SK-N-SH treated with all-trans-retinoic acid at 6 μM for 48 hours (cell line): ENCODE data around the gene TEX11.

Experiments
- ATAC-seq: fragments of 200-7000 bp; cut with Tn5 transposase; 3 replicates; pipeline ENCODE4 v1.9.1; 2020; ENCODE audit warnings: mild to moderate bottlenecking, moderate library complexity
- ARNTL ChIP-seq: fragments of 450-650 bp; formaldehyde crosslinking; IDR thresholded peaks from 2 replicates; pipeline ENCODE4 v1.5.0; 2020; ENCODE audit warnings: low read depth, mild to moderate bottlenecking, moderate library complexity, borderline replicate concordance
- BACH2 ChIP-seq: fragments of 250-450 bp; sonication (Bioruptor Pico); IDR thresholded peaks from 2 replicates; pipeline ENCODE4 v1.9.0; 2021; ENCODE audit warnings: mild to moderate bottlenecking, borderline replicate concordance
- CSDC2 ChIP-seq: fragments of 250-450 bp; sonication (Bioruptor Pico); IDR thresholded peaks from 2 replicates; pipeline ENCODE4 v1.5.0; 2020; ENCODE audit warnings: mild to moderate bottlenecking, moderate library complexity
- GLIS3 ChIP-seq: fragments of 250-450 bp; sonication (Bioruptor Pico); IDR thresholded peaks from 2 replicates; pipeline ENCODE4 v1.5.0; 2020; ENCODE audit warnings: mild to moderate bottlenecking, moderate library complexity
- ISL1 ChIP-seq: fragments of 250-450 bp; sonication (Bioruptor Pico); IDR thresholded peaks from 2 replicates; pipeline ENCODE4 v2.1.2; 2022; ENCODE audit warnings: mild to moderate bottlenecking, moderate library complexity
- OSR1 ChIP-seq: fragments of 250-450 bp; sonication (Bioruptor Pico); IDR thresholded peaks from 2 replicates; pipeline ENCODE4 v1.8.0; 2022; ENCODE audit warnings: moderate library complexity, mild to moderate bottlenecking, inconsistent platforms
- PPARA ChIP-seq: fragments of 250-450 bp; sonication (Bioruptor Pico); IDR thresholded peaks from 2 replicates; pipeline ENCODE4 v1.5.0; 2020; ENCODE audit warnings: mild to moderate bottlenecking, borderline replicate concordance
- RARB ChIP-seq: fragments of 250-450 bp; sonication (Bioruptor Pico); IDR thresholded peaks from 2 replicates; pipeline ENCODE4 v1.8.0; 2021; ENCODE audit warnings: mild to moderate bottlenecking, moderate library complexity
- SNAI2 ChIP-seq: fragments of 250-450 bp; sonication (Bioruptor Pico); IDR thresholded peaks from 2 replicates; pipeline ENCODE4 v1.5.0; 2020; ENCODE audit warnings: mild to moderate bottlenecking, moderate library complexity
- TCF4 ChIP-seq: fragments of 250-450 bp; sonication (Bioruptor Pico); IDR thresholded peaks from 2 replicates; pipeline ENCODE4 v1.8.0; 2021; ENCODE audit warnings: mild to moderate bottlenecking, moderate library complexity, borderline replicate concordance
- TOX ChIP-seq: fragments of 250-450 bp; sonication (Bioruptor Pico); IDR thresholded peaks from 2 replicates; pipeline ENCODE4 v1.8.0; 2021; ENCODE audit warnings: mild to moderate bottlenecking, moderate library complexity, borderline replicate concordance
- ZC3H10 ChIP-seq: fragments of 250-450 bp; sonication (Bioruptor Pico); IDR thresholded peaks from 2 replicates; pipeline ENCODE4 v1.5.1; 2021; ENCODE audit warnings: mild to moderate bottlenecking, moderate library complexity
- ZFP3 ChIP-seq: fragments of 250-450 bp; sonication (Bioruptor Pico); IDR thresholded peaks from 2 replicates; pipeline ENCODE4 v1.5.0; 2020; ENCODE audit warnings: mild to moderate bottlenecking, moderate library complexity
- ZFP30 ChIP-seq: fragments of 450-650 bp; formaldehyde crosslinking; IDR thresholded peaks from 2 replicates; pipeline ENCODE4 v1.5.0; 2022; ENCODE audit warnings: mild to moderate bottlenecking, moderate library complexity
- ZNF565 ChIP-seq: fragments of 450-650 bp; formaldehyde crosslinking; conservative IDR thresholded peaks from 2 replicates; pipeline ENCODE4 v1.5.0; 2020; ENCODE audit warnings: low read depth, mild to moderate bottlenecking, moderate library complexity
- ZNF70 ChIP-seq: fragments of 450-650 bp; formaldehyde crosslinking; IDR thresholded peaks from 2 replicates; pipeline ENCODE4 v1.5.0; 2020; ENCODE audit warnings: mild to moderate bottlenecking, moderate library complexity
- TF ChIP-seq, protein P1 (sequence below): fragments of 250-450 bp; sonication (Bioruptor Pico); IDR thresholded peaks from 2 replicates; pipeline ENCODE4 v1.8.0; 2020; ENCODE audit warnings: mild to moderate bottlenecking, moderate library complexity, borderline replicate concordance
- TF ChIP-seq, protein P2 (sequence below): fragments of 250-450 bp; sonication (Bioruptor Pico); IDR thresholded peaks from 2 replicates; pipeline ENCODE4 v1.5.0; 2020; ENCODE audit warnings: mild to moderate bottlenecking, moderate library complexity
- TF ChIP-seq, protein P3 (sequence below): fragments of 250-450 bp; sonication (Bioruptor Pico); IDR thresholded peaks from 2 replicates; pipeline ENCODE4 v1.8.0; 2021; ENCODE audit warnings: low read depth, mild to moderate bottlenecking, moderate library complexity, borderline replicate concordance
- TF ChIP-seq, protein P4 (sequence below): fragments of 250-450 bp; sonication (Bioruptor Pico); IDR thresholded peaks from 2 replicates; pipeline ENCODE4 v1.5.1; 2021; ENCODE audit warnings: mild to moderate bottlenecking, moderate library complexity

The TEX11 gene

DNA sequence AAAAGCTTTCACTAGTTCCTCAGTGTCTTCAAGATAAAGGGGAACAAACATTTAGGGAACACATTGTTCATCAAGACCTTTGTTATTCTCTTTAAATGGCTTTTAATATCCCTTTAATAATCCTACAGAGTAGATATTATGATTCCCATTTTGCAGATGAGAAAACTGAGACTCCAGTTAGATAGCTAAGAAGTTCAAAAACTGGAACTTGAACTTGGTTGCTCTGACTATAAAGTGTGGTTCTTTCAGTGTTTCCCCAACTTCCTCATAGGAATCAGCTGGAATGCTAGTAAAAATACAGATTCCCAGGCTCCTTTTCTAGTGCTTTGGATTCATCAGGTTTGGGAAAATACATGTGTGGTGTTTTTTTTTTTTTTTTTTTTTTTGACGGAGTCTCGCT is 426.2 kb downstream of the TEX11 start:
- ATAC-seq: no peak
- TF ChIP-seq, protein P1, sequence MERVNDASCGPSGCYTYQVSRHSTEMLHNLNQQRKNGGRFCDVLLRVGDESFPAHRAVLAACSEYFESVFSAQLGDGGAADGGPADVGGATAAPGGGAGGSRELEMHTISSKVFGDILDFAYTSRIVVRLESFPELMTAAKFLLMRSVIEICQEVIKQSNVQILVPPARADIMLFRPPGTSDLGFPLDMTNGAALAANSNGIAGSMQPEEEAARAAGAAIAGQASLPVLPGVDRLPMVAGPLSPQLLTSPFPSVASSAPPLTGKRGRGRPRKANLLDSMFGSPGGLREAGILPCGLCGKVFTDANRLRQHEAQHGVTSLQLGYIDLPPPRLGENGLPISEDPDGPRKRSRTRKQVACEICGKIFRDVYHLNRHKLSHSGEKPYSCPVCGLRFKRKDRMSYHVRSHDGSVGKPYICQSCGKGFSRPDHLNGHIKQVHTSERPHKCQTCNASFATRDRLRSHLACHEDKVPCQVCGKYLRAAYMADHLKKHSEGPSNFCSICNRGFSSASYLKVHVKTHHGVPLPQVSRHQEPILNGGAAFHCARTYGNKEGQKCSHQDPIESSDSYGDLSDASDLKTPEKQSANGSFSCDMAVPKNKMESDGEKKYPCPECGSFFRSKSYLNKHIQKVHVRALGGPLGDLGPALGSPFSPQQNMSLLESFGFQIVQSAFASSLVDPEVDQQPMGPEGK: no peak
- TF ChIP-seq OSR1 (CRISPR knock-in tag) (no peak), ZFP3 (CRISPR knock-in tag) (no peak), TCF4 (CRISPR knock-in tag) (no peak), ISL1 (CRISPR knock-in tag) (no peak), SNAI2 (no peak), BACH2 (CRISPR knock-in tag) (no peak), TOX (CRISPR knock-in tag) (no peak)

DNA sequence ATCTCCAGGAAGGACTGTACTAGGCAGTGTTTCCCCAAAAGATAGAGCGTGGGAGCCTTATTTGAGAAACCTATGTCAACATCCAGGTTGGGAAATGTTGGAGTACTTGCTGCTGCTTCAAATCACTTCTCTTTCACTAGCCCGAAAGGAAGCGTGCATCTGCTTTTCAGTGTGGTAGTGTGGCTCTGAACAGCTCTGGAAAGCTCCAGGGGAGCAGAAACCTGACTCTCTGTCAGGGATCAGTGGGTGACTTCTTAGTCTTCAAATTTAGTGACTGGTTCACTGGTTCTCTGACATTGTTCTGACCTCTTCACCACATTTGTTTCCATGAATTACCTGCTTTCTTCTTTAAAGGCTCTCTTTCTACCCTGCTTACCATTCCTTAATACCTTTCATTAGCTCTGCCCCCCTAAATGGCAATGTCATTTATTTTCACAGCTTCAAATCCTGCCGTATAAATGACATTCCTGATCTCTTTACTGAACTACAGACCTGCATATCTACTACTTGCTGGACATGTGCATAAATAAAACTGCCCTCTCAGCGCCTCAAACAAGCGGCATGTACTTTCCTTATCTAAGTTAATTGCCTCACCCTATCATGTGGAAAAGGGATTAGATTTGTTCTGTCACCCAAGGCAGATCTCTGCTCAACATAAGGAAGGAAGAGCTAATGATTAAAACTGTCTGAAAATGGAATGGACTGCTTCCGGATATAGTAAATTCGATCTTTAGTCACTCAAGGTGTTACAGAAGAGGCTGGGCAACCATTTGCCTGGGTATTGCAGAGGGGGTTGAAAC is 426.8 kb downstream of the TEX11 start:
- ATAC-seq: no peak
- TF ChIP-seq PPARA (CRISPR knock-in tag) (no peak), ARNTL (CRISPR knock-in tag) (no peak), ZNF565 (no peak), GLIS3 (CRISPR knock-in tag) (no peak), RARB (CRISPR knock-in tag) (no peak), ZFP3 (CRISPR knock-in tag) (no peak), SNAI2 (no peak), OSR1 (CRISPR knock-in tag) (no peak), TCF4 (CRISPR knock-in tag) (no peak), ZC3H10 (CRISPR knock-in tag) (no peak), ISL1 (CRISPR knock-in tag) (no peak), ZFP30 (no peak), TOX (CRISPR knock-in tag) (no peak)
- TF ChIP-seq, protein P1: no peak
- TF ChIP-seq, protein P2, sequence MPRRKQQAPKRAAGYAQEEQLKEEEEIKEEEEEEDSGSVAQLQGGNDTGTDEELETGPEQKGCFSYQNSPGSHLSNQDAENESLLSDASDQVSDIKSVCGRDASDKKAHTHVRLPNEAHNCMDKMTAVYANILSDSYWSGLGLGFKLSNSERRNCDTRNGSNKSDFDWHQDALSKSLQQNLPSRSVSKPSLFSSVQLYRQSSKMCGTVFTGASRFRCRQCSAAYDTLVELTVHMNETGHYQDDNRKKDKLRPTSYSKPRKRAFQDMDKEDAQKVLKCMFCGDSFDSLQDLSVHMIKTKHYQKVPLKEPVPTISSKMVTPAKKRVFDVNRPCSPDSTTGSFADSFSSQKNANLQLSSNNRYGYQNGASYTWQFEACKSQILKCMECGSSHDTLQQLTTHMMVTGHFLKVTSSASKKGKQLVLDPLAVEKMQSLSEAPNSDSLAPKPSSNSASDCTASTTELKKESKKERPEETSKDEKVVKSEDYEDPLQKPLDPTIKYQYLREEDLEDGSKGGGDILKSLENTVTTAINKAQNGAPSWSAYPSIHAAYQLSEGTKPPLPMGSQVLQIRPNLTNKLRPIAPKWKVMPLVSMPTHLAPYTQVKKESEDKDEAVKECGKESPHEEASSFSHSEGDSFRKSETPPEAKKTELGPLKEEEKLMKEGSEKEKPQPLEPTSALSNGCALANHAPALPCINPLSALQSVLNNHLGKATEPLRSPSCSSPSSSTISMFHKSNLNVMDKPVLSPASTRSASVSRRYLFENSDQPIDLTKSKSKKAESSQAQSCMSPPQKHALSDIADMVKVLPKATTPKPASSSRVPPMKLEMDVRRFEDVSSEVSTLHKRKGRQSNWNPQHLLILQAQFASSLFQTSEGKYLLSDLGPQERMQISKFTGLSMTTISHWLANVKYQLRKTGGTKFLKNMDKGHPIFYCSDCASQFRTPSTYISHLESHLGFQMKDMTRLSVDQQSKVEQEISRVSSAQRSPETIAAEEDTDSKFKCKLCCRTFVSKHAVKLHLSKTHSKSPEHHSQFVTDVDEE: no peak
- TF ChIP-seq, protein P3, sequence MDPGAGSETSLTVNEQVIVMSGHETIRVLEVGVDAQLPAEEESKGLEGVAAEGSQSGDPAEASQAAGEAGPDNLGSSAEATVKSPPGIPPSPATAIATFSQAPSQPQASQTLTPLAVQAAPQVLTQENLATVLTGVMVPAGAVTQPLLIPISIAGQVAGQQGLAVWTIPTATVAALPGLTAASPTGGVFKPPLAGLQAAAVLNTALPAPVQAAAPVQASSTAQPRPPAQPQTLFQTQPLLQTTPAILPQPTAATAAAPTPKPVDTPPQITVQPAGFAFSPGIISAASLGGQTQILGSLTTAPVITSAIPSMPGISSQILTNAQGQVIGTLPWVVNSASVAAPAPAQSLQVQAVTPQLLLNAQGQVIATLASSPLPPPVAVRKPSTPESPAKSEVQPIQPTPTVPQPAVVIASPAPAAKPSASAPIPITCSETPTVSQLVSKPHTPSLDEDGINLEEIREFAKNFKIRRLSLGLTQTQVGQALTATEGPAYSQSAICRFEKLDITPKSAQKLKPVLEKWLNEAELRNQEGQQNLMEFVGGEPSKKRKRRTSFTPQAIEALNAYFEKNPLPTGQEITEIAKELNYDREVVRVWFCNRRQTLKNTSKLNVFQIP (CRISPR knock-in tag): no peak
- TF ChIP-seq, protein P4, sequence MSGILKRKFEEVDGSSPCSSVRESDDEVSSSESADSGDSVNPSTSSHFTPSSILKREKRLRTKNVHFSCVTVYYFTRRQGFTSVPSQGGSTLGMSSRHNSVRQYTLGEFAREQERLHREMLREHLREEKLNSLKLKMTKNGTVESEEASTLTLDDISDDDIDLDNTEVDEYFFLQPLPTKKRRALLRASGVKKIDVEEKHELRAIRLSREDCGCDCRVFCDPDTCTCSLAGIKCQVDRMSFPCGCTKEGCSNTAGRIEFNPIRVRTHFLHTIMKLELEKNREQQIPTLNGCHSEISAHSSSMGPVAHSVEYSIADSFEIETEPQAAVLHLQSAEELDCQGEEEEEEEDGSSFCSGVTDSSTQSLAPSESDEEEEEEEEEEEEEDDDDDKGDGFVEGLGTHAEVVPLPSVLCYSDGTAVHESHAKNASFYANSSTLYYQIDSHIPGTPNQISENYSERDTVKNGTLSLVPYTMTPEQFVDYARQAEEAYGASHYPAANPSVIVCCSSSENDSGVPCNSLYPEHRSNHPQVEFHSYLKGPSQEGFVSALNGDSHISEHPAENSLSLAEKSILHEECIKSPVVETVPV (CRISPR knock-in tag): no peak

DNA sequence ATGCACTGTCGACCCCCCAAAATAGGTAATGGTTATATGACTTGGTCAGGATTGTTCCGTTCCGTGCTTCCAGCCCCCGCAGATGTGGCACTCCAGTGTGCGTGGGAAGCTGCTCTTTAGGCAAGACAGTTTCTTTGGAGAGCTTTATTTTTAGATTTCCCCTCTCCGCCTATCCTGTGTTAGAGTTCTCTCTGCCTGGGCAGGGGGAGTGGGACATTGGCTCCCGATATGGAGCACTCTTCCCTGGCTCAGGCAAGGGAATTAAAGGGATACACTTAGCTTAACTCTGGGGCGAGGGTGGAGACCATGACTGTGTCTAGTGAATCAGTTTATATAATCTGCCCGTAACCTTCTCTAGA is 427.9 kb downstream of the TEX11 start:
- no peak for TF ChIP-seq BACH2 (CRISPR knock-in tag)
- TF ChIP-seq, protein P3 (CRISPR knock-in tag): no peak
- no peak for TF ChIP-seq ARNTL (CRISPR knock-in tag)
- TF ChIP-seq, protein P1: no peak
- TF ChIP-seq ZFP30: no peak
- no peak for TF ChIP-seq PPARA (CRISPR knock-in tag)
- TF ChIP-seq ZNF70 (CRISPR knock-in tag): no peak
- no peak for TF ChIP-seq CSDC2 (CRISPR knock-in tag)
- TF ChIP-seq, protein P4 (CRISPR knock-in tag): no peak
- TF ChIP-seq ZNF565: no peak
- no peak for TF ChIP-seq TOX (CRISPR knock-in tag)
- TF ChIP-seq, all 23 proteins: peak for 0
- no peak for ATAC-seq
